Stimulated activated CD4-positive, alpha-beta T cell treated with anti-CD3 and anti-CD28 coated beads, Interleukin-15, amount 100 ng/mL, for 48 hours (primary cell): Measurements from ENCODE around the gene NXPH1.

Experiments
- DNase-seq, 2 donors: peaks; one replicate each; pipeline ENCODE4 v3.0.0-alpha.2; 2020; ENCODE audit warnings: low read depth in 2 of 2

The NXPH1 gene

DNA sequence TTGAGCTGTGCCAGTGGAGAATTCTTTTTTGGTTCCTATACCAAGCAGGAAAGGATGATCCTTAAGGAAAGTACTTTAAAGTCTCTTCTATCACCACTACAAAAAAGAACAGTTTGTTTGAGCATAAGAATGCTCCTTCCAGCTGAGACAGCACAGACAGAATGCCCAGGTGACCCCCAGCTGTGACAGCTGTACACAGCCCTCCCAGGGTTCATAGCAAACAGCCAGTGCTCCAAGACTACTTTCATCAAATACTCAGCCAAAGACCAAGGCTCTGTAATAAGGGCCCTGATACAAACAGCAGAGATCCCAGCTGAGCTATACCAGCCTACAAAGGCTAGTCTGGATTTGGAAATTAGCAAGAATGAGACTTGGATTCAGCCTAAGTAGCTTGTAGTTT, 65.7 kb downstream of the NXPH1 start:
- DNase-seq = no peak

DNA sequence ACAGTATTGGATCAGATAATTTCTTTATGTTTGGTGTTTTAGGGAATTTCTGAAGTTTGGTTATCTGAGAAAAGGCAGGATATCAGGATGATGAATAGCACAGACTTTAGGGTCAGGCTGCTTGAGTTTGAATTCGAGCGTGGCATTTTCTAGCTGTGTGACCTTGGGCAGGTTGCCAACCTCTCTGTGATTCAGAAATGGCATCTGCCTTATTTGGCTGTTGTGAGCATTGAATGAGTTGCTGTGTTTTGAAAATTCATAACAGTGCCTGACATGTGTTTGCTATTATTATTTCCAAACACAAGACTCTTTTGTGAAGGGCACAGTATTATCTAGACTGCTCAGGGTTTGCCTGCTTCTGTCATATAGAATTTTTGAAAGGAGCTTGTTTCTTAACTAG, 66.9 kb downstream of the NXPH1 start:
- DNase-seq = no peak

GRCh38 chr7:8507566-8507965, 74.2 kb downstream of the NXPH1 start:
- no peak for DNase-seq

DNA sequence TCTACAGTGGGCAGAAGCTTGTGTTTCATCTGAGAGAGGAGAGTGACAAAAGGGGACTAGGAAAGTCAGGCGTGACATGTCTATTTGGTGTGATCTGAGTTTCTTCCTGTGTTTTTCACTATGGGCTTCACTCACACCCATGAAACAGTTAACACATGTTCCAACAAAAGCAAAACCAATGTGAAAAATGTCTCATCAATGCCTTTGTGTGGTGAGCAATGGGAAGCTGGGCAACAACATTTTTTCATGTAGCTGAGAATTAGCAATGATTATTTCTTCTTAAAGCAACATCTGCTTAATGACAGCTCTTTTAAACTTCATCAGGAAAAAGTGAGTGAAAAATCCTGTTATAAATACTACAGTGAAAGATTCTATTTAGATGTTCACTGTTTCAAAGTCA, 76.2 kb downstream of the NXPH1 start:
- DNase-seq = no peak

GRCh38 chr7:8511855-8512254, 78.4 kb downstream of the NXPH1 start:
- no peak for DNase-seq

- no peak for DNase-seq
Measured at GRCh38 chr7:8514781-8515519, 81.5 kb downstream of the NXPH1 start.

GRCh38 chr7:8515640-8516185, 82.3 kb downstream of the NXPH1 start:
- no peak for DNase-seq

- DNase-seq = no peak
Measured at GRCh38 chr7:8516976-8517375, 83.6 kb downstream of the NXPH1 start.

- DNase-seq = no peak
Measured at GRCh38 chr7:8528311-8528710, 94.9 kb downstream of the NXPH1 start.

DNA sequence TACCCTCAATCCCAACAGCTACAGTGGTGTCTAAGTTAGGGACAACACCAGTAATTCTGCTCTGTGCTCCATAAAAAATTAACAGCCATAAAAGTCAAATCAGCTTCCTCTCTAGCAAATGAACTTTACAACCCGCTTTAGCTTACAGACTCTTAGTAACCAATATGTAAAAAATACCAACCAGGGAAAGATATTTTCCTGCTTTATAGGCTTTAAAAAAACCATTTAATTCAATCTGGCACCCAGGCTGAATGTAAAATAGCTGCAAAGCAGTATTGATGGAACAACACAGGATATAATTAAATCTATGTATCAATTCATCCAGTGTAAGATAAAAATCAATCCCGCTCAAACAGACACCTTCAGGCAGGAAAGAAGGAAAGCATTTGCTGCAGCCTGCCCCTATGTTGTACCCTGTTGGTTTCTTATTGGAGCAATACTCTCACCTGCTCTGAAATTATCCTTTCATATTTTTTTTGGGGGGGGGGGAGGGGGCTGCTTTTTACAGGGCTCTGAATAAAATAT, 98.6 kb downstream of the NXPH1 start:
- no peak for DNase-seq

DNA sequence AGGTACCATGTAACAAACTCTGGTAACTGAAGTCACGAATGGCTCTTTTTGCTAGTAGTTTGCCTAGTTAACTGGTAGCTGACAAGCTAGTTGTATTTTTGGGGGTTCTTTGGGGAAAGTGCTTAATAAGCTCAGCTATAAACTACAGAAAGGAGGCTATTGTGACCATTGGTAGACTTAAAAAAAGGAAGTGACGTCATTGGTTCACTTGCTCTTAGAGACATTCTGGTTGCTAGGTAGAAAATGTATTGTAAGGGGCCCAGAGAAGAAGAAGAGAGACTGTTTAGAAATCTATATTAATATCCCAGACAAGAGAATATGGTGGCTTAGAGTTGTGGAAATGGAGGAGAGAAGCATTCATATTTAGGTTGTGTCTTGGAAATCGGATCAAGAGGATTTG, 103.0 kb downstream of the NXPH1 start:
- no peak for DNase-seq

- no peak for DNase-seq
Measured at GRCh38 chr7:8549046-8549445, 115.6 kb downstream of the NXPH1 start.

DNA sequence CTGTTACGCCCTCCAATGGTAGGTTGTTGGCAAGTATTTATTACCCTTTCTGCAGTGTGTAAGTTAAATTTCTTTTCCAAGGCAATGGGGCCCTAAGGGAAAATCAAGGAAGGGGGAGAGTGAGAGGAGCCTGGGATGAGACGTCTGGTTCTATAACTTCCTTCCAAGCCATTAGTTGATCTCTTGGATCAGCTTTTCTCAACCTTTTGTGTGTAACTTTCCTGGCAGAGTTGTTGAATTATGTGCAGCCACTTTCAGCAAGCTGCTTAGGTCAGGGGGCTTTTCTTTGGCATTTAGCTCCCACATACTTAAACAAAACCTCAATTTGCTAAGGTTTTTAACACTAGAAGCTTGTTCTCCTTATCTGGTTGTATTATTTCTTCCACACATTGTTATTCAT, 127.1 kb downstream of the NXPH1 start:
- DNase-seq = no peak

DNA sequence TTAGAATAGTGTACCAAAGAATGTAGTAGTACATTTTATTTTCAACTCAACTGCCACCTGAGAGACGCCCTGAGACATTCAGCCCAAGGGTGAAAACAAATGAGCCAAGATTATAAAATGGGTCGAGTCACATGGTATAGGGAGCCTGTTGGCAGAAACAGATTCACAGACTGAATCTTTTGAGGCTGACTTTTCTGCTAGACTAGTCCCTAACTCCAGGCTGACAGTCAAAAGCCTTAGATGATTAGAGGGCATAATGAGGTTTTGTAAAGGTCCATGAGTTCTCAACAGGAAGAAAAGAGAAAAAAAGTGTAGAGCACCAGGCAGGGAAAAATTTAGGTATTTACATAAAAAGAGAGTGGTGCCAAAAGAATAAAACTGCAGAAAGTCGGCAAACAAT, 128.0 kb downstream of the NXPH1 start:
- no peak for DNase-seq

GRCh38 chr7:8564281-8564680, 130.9 kb downstream of the NXPH1 start:
- DNase-seq = no peak

DNA sequence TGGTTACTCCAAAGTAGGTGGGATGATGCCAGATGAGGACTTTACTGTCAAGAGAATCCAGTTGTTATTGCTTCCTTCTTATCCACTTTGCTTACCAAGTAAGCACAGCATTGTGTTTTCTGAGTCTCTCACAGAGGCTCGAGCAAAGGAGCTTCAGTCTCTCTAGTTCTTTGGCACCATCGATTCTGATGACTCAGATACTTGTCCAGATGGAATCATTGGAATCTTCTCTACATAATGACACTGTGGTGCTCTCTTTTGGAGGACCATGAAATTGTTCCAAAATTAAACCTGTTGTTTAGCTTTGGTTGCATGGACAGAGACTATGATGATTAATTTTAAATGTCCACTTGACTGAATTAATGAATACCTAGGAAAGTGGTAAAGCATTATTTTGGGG, 132.6 kb downstream of the NXPH1 start:
- DNase-seq = no peak

DNA sequence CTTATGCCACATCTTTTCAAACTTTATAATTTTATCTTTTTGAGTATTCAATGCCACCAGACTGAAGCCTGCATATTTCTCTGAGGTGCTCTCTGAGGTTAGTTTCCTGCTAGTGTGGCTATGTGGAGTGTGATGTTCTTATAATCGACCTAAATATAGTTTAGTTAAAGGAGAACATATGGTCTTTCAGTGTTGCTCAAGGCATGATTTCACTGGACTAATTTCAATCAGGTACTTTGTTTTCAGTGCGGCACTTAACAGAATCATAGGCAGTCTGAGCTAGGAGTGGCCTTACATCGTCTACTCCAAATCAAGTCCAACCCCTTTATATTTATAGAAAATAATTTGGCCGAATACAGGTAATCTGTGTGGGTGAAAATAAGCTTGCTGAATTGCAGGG, 134.2 kb downstream of the NXPH1 start:
- no peak for DNase-seq

- no peak for DNase-seq
Measured at GRCh38 chr7:8579661-8580194, 146.3 kb downstream of the NXPH1 start.

DNA sequence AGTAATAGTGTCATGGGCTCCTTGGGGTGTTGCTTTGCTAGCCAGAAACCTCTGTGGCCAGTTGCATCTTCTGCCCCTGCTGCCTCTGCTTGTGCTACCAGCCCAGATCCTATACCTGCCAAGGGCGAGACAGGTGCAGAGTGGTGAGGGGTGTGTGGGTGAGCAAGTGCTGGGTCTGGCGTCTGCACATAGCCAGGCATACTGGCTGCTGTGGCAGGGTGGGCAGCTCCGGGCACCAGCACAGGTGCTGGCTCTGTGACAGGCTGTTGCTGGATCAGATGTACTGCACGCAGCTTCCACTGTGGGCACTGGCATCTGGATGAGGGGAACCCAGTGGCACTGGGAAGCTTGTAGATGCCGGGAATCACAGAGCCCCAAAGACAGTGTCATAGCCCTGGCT, 148.4 kb downstream of the NXPH1 start:
- no peak for DNase-seq

DNA sequence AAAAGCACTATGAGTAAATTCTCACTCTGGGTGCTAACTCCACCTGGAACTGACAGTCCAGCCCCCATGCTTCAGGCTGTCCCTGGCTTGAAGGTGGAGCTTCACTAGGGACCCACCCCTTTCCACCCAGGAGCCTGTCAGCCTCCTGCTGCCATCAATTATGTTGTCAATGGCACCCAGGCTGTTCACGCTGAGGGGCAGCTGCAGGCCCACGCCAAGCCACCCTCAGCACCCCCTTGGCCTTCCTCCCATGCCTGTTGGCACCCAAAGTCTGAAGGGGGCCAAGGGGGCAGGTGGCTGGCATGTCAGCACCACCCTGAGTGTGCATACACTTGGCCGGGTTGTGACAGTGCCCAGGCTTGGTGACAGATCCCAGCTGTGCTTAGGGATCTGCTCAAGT, 149.3 kb downstream of the NXPH1 start:
- no peak for DNase-seq

- no peak for DNase-seq
Measured at GRCh38 chr7:8585591-8585990, 152.2 kb downstream of the NXPH1 start.

GRCh38 chr7:8590225-8590624, 156.8 kb downstream of the NXPH1 start:
- DNase-seq = no peak

GRCh38 chr7:8590791-8591190, 157.4 kb downstream of the NXPH1 start:
- DNase-seq = no peak
